PFSK-1 (cell line): ENCODE measurements around the gene ALDH2.

Experiments used
- FOXP2 ChIP-seq: optimal IDR thresholded peaks from 2 replicates; pipeline ENCODE3; 2011; ENCODE audit warnings: borderline replicate concordance, control low read depth, inconsistent platforms; ENCODE audit not compliant: insufficient read depth; ENCODE audit errors: extremely low read length, extremely low read depth
- POLR2AphosphoS5 ChIP-seq: IDR thresholded peaks from 2 replicates; pipeline ENCODE4 v1.6.1; 2012; ENCODE audit warnings: low read depth, mild to moderate bottlenecking, control low read depth, low read length, moderate library complexity
- REST ChIP-seq, 2 experiments: IDR thresholded peaks; 2 replicates each; pipeline versions ENCODE4 v1.6.1 to v1.8.0; 2011 to 2012; ENCODE audit warnings: low read depth in 2 of 2, low read length in 2 of 2, control low read depth in 1 of 2, inconsistent platforms in 1 of 2, mild to moderate bottlenecking in 1 of 2, moderate library complexity in 1 of 2; ENCODE audit not compliant: insufficient read depth in 1 of 2
- SIN3A ChIP-seq: IDR thresholded peaks from 2 replicates; pipeline ENCODE4 v1.6.1; 2012; ENCODE audit warnings: mild to moderate bottlenecking, low read length, moderate library complexity, borderline replicate concordance; ENCODE audit not compliant: insufficient read depth
- TAF1 ChIP-seq: IDR thresholded peaks from 2 replicates; pipeline ENCODE4 v1.6.1; 2012; ENCODE audit warnings: low read length, control low read depth, borderline replicate concordance; ENCODE audit not compliant: insufficient read depth

DNA sequence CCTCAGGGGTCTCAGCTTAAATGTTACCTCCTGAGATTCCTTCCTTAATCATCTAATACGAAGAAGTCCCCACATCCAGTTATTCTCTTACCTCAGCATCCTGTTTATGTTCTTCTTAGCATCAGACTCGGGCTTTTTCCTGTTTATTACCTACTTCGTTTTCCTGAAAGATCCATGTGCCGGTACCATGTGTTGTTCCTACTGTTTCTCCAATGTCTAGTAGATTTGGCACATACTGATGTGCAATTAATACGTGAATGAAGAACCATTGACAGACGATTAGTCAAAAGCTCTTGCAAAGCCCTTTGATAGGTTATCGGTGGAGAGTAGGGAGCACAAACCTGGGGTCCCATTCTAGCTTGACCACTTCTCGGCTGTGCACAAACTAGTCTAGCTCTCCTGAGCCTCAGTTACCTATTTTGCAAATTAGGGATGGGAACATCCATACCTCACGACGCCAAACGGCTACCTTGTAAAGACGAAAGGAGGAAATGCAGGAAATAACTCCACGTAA lies 74.6 kb downstream of the ALDH2 start:
- TF ChIP-seq FOXP2, result no peak
- TF ChIP-seq POLR2AphosphoS5, result no peak
- TF ChIP-seq REST (IDR thresholded peaks at IDR 0.05; ENCODE audit: insufficient read depth in 1 of 2, low read depth in 2 of 2, low read length in 2 of 2), result no peak
- no peak for TF ChIP-seq TAF1
- no peak for TF ChIP-seq SIN3A
